Keratinocyte (primary cell): Measurements from ENCODE around the gene IGSF9. TPM values are rescaled to one million over a fixed set of nuclear protein-coding genes. Genes with fewer than 3 reads are reported as not detected.

Experiments
- DNase-seq: peaks from one replicate; pipeline ENCODE4 v3.0.0-alpha.2; 2011; ENCODE audit warnings: low read depth, missing footprints, low spot score
- FAIRE-seq: peaks from 2 replicates; lab custom pipeline; 2011; peaks lifted over from hg19 to GRCh38; lab: Jason Lieb, UNC
- H2AFZ ChIP-seq: 2 replicates; pipeline ENCODE4 v1.6.0; 2012; ENCODE audit warnings: low read length, control low read depth, inconsistent platforms; ENCODE audit not compliant: control insufficient read depth
- H3K27ac ChIP-seq: 2 replicates; pipeline ENCODE4 v1.5.1; 2011; ENCODE audit warnings: low read length; ENCODE audit not compliant: control insufficient read depth, insufficient read depth
- H3K27me3 ChIP-seq: 3 replicates; pipeline ENCODE4 v1.6.0; 2011; ENCODE audit warnings: low read length; ENCODE audit not compliant: control insufficient read depth, insufficient read depth; ENCODE audit errors: extremely low read depth
- H3K36me3 ChIP-seq, 2 experiments: 2 replicates in 1 of 2; 3 replicates in 1 of 2; pipeline ENCODE4 v1.5.1; 2011; ENCODE audit warnings: low read length in 2 of 2, mild to moderate bottlenecking in 1 of 2; ENCODE audit not compliant: control insufficient read depth in 2 of 2, insufficient read depth in 2 of 2; ENCODE audit errors: extremely low read depth in 1 of 2
- H3K4me1 ChIP-seq: 3 replicates; pipeline ENCODE4 v1.5.1; 2011; ENCODE audit warnings: low read length; ENCODE audit not compliant: control insufficient read depth, insufficient read depth; ENCODE audit errors: extremely low read depth
- H3K4me2 ChIP-seq: 3 replicates; pipeline ENCODE4 v1.6.0; 2011; ENCODE audit warnings: low read depth, low read length; ENCODE audit not compliant: control insufficient read depth, insufficient read depth; ENCODE audit errors: extremely low read depth
- H3K4me3 ChIP-seq, 3 experiments: fragments of 200-600 bp in 1 of 3; sonication (generic) in 1 of 3; 2 replicates in 2 of 3; 3 replicates in 1 of 3; pipeline ENCODE4 v1.5.1; 2011 to 2016; ENCODE audit warnings: low read length in 3 of 3, mild to moderate bottlenecking in 3 of 3, control low read depth in 2 of 3, inconsistent platforms in 1 of 3, low read depth in 1 of 3, mixed read lengths in 1 of 3, mixed run types in 1 of 3, moderate library complexity in 1 of 3; ENCODE audit not compliant: control insufficient read depth in 2 of 3, insufficient read depth in 2 of 3; ENCODE audit errors: extremely low read depth in 1 of 3
- H3K79me2 ChIP-seq: 2 replicates; pipeline ENCODE4 v1.6.0; 2012; ENCODE audit warnings: low read length; ENCODE audit not compliant: control insufficient read depth, insufficient read depth
- H3K9ac ChIP-seq: 3 replicates; pipeline ENCODE4 v1.6.0; 2011; ENCODE audit warnings: low read length; ENCODE audit not compliant: control insufficient read depth, insufficient read depth; ENCODE audit errors: extremely low read depth
- H3K9me1 ChIP-seq: 3 replicates; pipeline ENCODE4 v1.6.0; 2011; ENCODE audit warnings: low read length; ENCODE audit not compliant: control insufficient read depth, insufficient read depth; ENCODE audit errors: extremely low read depth
- H3K9me3 ChIP-seq: 2 replicates; pipeline ENCODE4 v1.5.1; 2012; ENCODE audit warnings: low read depth, low read length; ENCODE audit not compliant: control insufficient read depth
- H4K20me1 ChIP-seq: 3 replicates; pipeline ENCODE4 v1.6.0; 2011; ENCODE audit warnings: low read length; ENCODE audit not compliant: control insufficient read depth, insufficient read depth; ENCODE audit errors: extremely low read depth
- CTCF ChIP-seq, 3 experiments: IDR thresholded peaks in 1 of 3; conservative IDR thresholded peaks in 1 of 3; optimal IDR thresholded peaks in 1 of 3; 2 replicates in 2 of 3; 3 replicates in 1 of 3; pipeline versions ENCODE3 to v1.5.1; 2011; ENCODE audit warnings: low read length in 3 of 3, mild to moderate bottlenecking in 3 of 3, moderate library complexity in 2 of 3, control low read depth in 1 of 3, inconsistent platforms in 1 of 3; ENCODE audit not compliant: insufficient read depth in 2 of 3; ENCODE audit errors: extremely low read depth in 1 of 3
- EZH2 ChIP-seq: IDR thresholded peaks from one replicate; pipeline ENCODE4 v1.6.1; 2012; ENCODE audit warnings: inconsistent platforms, mild to moderate bottlenecking, low read length, moderate library complexity
- dilution Hi-C: fragments of 300-500 bp; cut with MboI; formaldehyde crosslinking; loops from one replicate; pipeline ENCODE4 v1.7.0; 2020; ENCODE audit warnings: low sequenced_read_pairs; ENCODE audit not compliant: extremely low pct_ligation_motif_present
- polyA plus RNA-seq, 5 experiments: library from polyadenylated mRNA; depleted of rRNA in 3 of 5; stranded (reverse) in 3 of 5; stranded (forward) in 1 of 5; unstranded in 1 of 5; fragments of >200 nt; gene quantifications; 1 replicate in 1 of 5; 2 replicates in 3 of 5; 3 replicates in 1 of 5; pipeline versions ENCODE4 v1.2.1 to v1.2.3, GENCODE V29; 2011 to 2012; ENCODE audit warnings: missing spikeins in 2 of 5, low read depth in 1 of 5, low replicate concordance in 1 of 5

Gene IGSF9
- polyA plus RNA-seq, 1 donor (not counting 4 experiments of a cell fraction or from before 2014, with no cell fraction given) = 4.2 TPM

DNA sequence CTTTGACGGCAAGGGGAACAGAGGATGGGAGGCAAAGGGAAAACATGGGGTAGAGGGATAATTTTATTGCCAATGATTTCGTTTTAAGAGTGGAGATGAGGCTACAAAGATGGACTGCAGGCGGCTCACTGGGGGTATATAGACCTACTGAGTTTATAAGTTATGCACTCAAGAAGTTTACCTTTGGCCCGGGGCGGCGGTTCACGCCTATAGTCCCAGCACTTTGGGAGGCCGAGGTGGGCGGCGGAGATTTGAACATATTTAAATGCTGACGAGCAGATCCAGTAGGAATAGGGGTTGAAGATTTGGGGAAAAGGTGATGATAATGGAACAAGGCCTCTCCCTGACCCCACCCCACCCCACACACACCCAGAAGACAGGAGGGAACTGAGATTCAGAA is 16.8 kb upstream of the IGSF9 start:
- Histone ChIP-seq H3K79me2 (peaks cover 41% of the 10 kb centered on the region), H3K27me3 (no peaks in the 10 kb centered on the region), H3K9me1 (no peaks in the 10 kb centered on the region), H3K27ac (peak overlapping the region; percentile 93), H3K9me3 (no peaks in the 10 kb centered on the region), H3K9ac (peak overlapping the region; percentile 79), H3K36me3 (peaks cover 5 to 13% of the 10 kb centered on the region in 2 experiments), H2AFZ (no peak overlapping the region), H3K4me1 (peaks cover 41% of the 10 kb centered on the region), H4K20me1 (peaks cover 4% of the 10 kb centered on the region), H3K4me2 (peak overlapping the region; percentile 77), H3K4me3 (peak overlapping the region; percentile 63 to 95 (median 81))
- no peak for TF ChIP-seq CTCF (optimal IDR thresholded peaks at IDR 0.05 in 1 of 3, IDR thresholded peaks at IDR 0.05 in 1 of 3, conservative IDR thresholded peaks at IDR 0.05 in 1 of 3; ENCODE audit: extremely low read depth in 1 of 3, insufficient read depth in 2 of 3, low read length in 3 of 3)
- TF ChIP-seq EZH2 = no peak
- dilution Hi-C loops = no loop called here
- DNase-seq (no peak), FAIRE-seq (no peak)

DNA sequence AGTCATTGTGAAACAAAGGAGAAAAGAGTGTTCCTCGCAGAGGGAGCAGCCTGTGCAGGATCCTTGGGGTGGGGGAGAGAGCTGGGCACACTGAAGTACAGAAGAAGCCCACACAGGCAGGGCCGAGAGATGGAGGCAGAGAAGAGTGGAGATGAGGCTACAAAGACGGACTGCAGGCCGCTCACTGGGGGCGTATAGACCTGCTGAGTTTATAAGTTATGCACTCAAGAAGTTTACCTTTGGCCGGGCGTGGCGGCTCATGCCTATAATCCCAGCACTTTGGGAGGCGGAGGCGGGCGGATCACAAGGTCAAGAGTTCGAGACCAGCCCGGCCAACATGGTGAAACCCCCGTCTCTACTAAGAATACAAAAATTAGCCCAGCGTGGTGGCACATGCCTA is 16.2 kb upstream of the IGSF9 start:
- Histone ChIP-seq H3K79me2 (peaks cover 39% of the 10 kb centered on the region), H3K9me3 (no peaks in the 10 kb centered on the region), H3K4me3 (peak overlapping the region; percentile 63 to 95 (median 81)), H3K4me1 (peaks cover 41% of the 10 kb centered on the region), H3K27ac (peak overlapping the region; percentile 93), H3K27me3 (no peaks in the 10 kb centered on the region), H2AFZ (peak overlapping the region; percentile 3), H4K20me1 (peaks cover 4% of the 10 kb centered on the region), H3K9ac (peak overlapping the region; percentile 79), H3K9me1 (no peaks in the 10 kb centered on the region), H3K36me3 (peaks cover 5 to 13% of the 10 kb centered on the region in 2 experiments), H3K4me2 (peak overlapping the region; percentile 77)
- no peak for DNase-seq
- TF ChIP-seq EZH2 = no peak
- no peak for TF ChIP-seq CTCF (optimal IDR thresholded peaks at IDR 0.05 in 1 of 3, IDR thresholded peaks at IDR 0.05 in 1 of 3, conservative IDR thresholded peaks at IDR 0.05 in 1 of 3; ENCODE audit: extremely low read depth in 1 of 3, insufficient read depth in 2 of 3, low read length in 3 of 3)
- no peak for FAIRE-seq
- dilution Hi-C loops = no loop called here
